Measurements from ENCODE around the gene FAM114A2.
A peak's percentile ranks its signal among the peaks of the same experiment; 100 is the strongest.

The FAM114A2 gene

DNA sequence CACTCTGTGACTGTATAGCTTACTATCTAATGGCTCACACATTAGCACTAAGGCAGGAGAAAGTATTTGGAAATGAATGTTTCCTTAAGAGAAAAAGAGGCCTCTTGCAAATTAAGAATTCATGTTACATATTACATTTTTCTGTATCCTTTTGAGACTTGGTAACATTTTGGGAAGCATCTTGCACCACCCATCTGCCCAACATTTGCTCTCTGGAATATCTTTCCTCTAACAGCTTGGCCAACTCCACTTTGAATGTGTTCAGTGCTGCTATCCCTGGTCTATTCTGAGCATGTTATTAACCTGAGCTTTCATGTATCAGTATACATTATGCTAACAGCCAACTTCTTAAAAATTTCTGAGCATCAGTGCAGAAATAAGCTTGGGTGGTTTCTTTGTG is 27.3 kb upstream of the FAM114A2 start:
- Histone ChIP-seq H3K9me3 (no peaks in the 10 kb centered on the region), H3K27me3 (ENCODE audit: low read depth) (peaks cover 25% of the 10 kb centered on the region), H3K4me1 (no peaks in the 10 kb centered on the region), H3K4me3 (no peak overlapping the region), H3K36me3 (replicated peaks) (no peaks in the 10 kb centered on the region)
- in situ Hi-C loops (cut with MboI; ENCODE audit: low sequenced_read_pairs), result loop anchor here (25.0 kb wide), 1 partner anchor 546 kb away; no protein-coding TSS in a partner anchor
- DNase-seq (ENCODE audit: low spot score in 2 of 2), result no peak

DNA sequence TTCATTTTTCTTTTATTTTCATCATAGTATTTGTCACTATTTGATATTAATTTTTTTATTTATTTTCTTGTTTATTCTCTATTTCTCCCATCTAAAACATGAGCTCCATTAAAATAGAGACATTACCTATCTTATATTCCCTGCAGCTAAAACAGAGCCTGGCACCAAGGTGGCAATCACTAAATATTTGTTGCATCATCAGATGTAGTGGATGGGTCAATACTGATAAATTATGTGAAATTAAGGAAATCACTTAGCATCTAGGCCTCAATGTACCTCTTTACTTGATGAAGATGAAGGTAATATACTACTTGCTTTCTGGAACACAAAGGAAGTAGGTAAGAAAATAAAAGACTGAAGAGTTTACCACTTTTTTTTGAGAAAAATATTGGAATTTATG is 24.7 kb upstream of the FAM114A2 start:
- Histone ChIP-seq H3K27me3 (ENCODE audit: low read depth) (peaks cover 18% of the 10 kb centered on the region), H3K36me3 (replicated peaks) (no peaks in the 10 kb centered on the region), H3K4me1 (peaks cover 2% of the 10 kb centered on the region), H3K9me3 (no peaks in the 10 kb centered on the region), H3K4me3 (no peak overlapping the region)
- in situ Hi-C loops (cut with MboI; ENCODE audit: low sequenced_read_pairs), result loop anchor here (25.0 kb wide), 1 partner anchor 549 kb away; no protein-coding TSS in a partner anchor
- DNase-seq (ENCODE audit: low spot score in 2 of 2), result no peak

DNA sequence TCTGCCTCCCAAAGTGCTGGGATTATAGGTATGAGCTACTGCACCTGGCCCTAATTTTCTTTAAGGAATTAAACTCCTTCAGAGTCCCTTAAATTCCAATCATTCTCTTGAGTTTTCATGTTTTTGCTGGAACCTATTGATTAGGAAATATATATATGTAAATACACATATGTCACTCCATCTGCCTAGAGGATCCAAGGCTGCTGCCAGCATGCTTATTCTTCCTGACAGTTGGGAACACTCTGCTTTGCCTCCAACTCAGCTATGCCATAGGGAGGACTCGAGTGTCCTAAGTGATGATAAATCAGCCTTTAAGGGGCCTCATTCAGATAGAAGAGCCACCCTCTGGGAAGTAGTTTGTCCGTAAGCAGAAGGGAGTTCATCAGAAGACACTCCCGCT is 21.9 kb upstream of the FAM114A2 start:
- Histone ChIP-seq H3K36me3 (replicated peaks) (no peaks in the 10 kb centered on the region), H3K4me1 (peaks cover 8% of the 10 kb centered on the region), H3K4me3 (no peak overlapping the region), H3K9me3 (no peaks in the 10 kb centered on the region), H3K27me3 (ENCODE audit: low read depth) (no peaks in the 10 kb centered on the region)
- no peak for DNase-seq (ENCODE audit: low spot score in 2 of 2)
- in situ Hi-C loops (cut with MboI; ENCODE audit: low sequenced_read_pairs), result loop anchor here (25.0 kb wide), 1 partner anchor 552 kb away; no protein-coding TSS in a partner anchor

DNA sequence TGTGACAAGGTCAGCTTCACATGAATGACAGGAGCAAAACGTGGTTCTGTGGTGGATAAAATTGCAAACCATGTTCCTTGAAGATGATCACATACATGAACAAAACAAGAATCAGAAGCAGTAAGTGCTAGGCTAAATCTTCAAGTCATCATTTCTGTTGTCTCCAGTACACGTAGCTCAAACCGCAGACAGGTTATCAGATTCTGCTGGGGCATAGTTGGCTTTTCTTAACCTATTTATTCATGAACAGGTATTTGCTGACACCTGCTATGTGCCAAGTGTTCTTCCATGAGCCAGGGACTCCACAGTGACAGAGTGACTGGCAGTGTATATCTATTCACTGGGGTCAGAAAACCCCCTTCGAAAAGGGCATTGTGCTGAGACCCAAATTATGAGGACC is 20.9 kb upstream of the FAM114A2 start:
- no peaks in the 10 kb centered on the region; the same call in 1 of the 2 replicates for H3K36me3 ChIP-seq (replicated peaks)
- H3K9me3 ChIP-seq, result no peaks in the 10 kb centered on the region
- in situ Hi-C loops (cut with MboI; ENCODE audit: low sequenced_read_pairs), result loop anchor here (25.0 kb wide), 1 partner anchor 553 kb away; no protein-coding TSS in a partner anchor
- DNase-seq (ENCODE audit: low spot score in 2 of 2), result no peak
- H3K27me3 ChIP-seq (ENCODE audit: low read depth), result no peaks in the 10 kb centered on the region
- no peak overlapping the region for H3K4me3 ChIP-seq
- peaks cover 8% of the 10 kb centered on the region for H3K4me1 ChIP-seq

DNA sequence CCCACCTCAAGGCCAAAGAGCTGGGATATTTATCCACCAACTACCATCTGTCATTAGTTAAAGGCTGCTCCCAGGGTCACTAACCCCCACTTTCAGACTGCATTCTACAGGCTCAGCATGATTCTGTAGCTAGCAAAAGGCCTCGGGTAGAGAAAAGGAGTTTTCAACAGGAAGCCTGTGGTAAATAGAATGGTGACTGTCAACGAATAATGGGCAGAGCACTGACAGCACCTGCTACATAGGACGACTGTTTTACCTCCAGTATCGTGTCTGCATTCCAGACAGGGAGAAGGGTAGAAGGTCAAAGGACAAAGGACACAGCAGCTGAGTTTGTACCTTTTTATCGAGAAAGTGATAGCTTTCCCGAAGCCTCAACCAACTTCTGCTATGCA is 20.3 kb upstream of the FAM114A2 start:
- DNase-seq (ENCODE audit: low spot score in 2 of 2), result no peak
- no peak overlapping the region for H3K4me3 ChIP-seq
- peaks cover 1% of the 10 kb centered on the region for H3K36me3 ChIP-seq (replicated peaks)
- no peaks in the 10 kb centered on the region for H3K9me3 ChIP-seq
- H3K27me3 ChIP-seq (ENCODE audit: low read depth), result no peaks in the 10 kb centered on the region
- H3K4me1 ChIP-seq, result peaks cover 8% of the 10 kb centered on the region
- in situ Hi-C loops (cut with MboI; ENCODE audit: low sequenced_read_pairs), result loop anchor here (25.0 kb wide), 1 partner anchor 553 kb away; no protein-coding TSS in a partner anchor

DNA sequence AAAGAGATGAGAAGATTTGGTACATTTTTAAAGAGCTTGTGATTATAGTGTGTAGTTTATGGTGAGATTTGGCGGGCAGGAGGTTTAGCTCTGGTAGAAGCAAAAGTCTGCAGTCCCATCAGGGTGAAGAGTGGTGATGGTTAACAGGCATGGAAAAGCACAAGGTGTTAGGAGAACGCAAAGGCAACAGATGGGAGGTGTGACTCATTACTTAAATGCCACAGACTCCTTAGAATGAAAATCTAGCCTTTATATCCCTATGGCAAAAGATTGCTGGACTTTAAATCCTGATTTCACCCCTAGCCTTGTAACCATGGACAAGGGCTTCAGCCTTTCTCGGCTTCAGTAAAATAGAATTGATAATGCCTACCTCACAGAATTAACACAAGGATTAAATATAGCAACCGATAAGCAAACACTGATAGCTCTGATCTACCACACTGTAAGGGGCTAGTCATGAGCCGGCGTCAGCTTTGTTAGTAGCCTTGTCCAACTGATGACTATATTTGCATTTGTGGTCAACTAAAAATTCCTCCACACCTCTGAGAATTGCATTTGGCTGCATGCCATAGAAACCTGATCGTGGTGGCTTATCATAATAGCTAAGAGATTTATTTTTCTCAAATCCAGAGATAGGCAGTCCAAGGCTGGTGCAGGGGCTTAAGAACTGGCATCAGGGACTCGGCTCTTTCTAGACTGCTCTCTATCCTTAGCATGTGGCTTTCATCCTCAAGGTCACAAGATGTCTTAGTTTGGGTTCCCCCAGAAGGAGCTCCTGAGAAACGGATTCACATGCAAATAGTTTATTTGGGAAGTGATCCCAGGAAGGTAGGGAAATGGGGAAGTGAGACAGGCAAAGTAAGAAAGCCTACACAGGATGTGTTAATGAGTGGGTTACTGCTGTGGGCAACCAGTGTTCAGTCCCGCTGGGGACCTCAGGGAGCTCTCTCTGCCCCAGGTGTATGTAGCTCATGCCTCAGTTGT is 19.6 kb upstream of the FAM114A2 start:
- Histone ChIP-seq H3K4me3 (no peak overlapping the region), H3K27me3 (ENCODE audit: low read depth) (no peaks in the 10 kb centered on the region), H3K4me1 (peaks cover 8% of the 10 kb centered on the region), H3K9me3 (no peaks in the 10 kb centered on the region), H3K36me3 (replicated peaks) (peaks cover 8% of the 10 kb centered on the region)
- in situ Hi-C loops (cut with MboI; ENCODE audit: low sequenced_read_pairs), result loop anchor here (25.0 kb wide), 1 partner anchor 554 kb away; no protein-coding TSS in a partner anchor
- DNase-seq (ENCODE audit: low spot score in 2 of 2), result peak in 1 of 2 experiments; percentile 49

DNA sequence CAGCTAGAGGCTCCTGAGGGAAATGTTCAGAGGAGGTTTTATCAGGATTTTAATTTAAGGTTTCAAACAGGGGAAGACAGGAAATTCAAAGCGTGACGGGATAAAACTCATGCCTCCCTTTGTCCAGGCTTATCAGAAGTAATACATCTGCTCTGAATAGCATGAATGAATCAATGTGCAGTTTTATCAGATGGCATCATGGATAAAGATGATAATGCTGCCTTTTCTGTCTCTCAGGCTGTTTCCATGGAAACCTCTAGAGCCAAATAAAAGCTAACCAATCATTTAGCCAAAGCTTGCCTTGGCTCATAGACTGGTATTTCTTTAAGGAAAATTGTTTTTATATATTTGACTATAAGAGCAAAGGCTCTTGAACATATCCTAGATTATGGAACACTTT is 16.5 kb upstream of the FAM114A2 start:
- no peak for DNase-seq (ENCODE audit: low spot score in 2 of 2)
- in situ Hi-C loops (cut with MboI; ENCODE audit: low sequenced_read_pairs), result loop anchor here (25.0 kb wide), 1 partner anchor 557 kb away; no protein-coding TSS in a partner anchor
- Histone ChIP-seq H3K36me3 (replicated peaks) (peaks cover 11% of the 10 kb centered on the region), H3K4me1 (peaks cover 8% of the 10 kb centered on the region), H3K27me3 (ENCODE audit: low read depth) (no peaks in the 10 kb centered on the region), H3K4me3 (no peak overlapping the region), H3K9me3 (no peaks in the 10 kb centered on the region)

DNA sequence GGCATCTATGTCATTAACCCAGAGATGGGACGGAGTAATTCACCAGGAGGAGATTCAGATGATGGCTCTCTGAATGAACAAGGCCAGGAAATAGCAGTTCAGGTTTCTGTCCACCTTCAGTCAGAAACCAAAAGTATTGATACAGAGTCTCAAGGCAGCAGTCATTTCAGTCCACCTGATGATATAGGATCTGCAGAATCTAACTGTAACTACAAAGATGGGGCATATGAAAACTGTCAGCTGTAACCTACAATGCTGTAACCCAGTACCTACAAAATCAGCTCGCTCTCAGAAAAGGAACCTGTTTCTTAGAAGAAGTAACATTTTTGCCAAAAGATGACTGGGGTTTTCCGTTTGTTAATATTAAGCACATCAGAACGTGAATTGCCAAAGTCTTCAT is 14.8 kb upstream of the FAM114A2 start:
- DNase-seq (ENCODE audit: low spot score in 2 of 2), result no peak
- H3K27me3 ChIP-seq (ENCODE audit: low read depth), result no peaks in the 10 kb centered on the region
- H3K4me1 ChIP-seq, result peaks cover 7% of the 10 kb centered on the region
- H3K4me3 ChIP-seq, result no peak overlapping the region
- H3K9me3 ChIP-seq, result no peaks in the 10 kb centered on the region
- peaks cover 11% of the 10 kb centered on the region for H3K36me3 ChIP-seq (replicated peaks)
- in situ Hi-C loops (cut with MboI; ENCODE audit: low sequenced_read_pairs), result loop anchor here (25.0 kb wide), 1 partner anchor 559 kb away; no protein-coding TSS in a partner anchor

DNA sequence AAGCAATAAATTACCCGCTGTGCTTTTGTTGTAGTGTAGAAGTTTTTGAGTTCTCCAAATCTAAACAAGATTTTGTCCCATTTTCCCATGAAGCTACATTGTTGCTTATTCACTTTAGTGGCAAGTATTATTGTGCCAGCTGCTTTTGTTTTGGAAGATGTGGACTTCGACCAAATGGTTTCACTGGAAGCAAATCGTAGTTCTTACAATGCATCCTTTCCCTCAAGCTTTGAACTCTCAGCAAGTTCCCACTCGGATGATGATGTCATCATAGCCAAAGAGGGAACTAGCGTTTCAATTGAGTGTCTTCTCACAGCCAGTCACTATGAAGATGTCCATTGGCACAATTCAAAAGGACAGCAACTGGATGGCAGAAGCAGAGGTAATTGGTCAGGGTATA is 10.9 kb upstream of the FAM114A2 start:
- Histone ChIP-seq H3K36me3 (replicated peaks) (peaks cover 11% of the 10 kb centered on the region), H3K4me1 (no peaks in the 10 kb centered on the region), H3K4me3 (no peak overlapping the region), H3K27me3 (ENCODE audit: low read depth) (no peaks in the 10 kb centered on the region), H3K9me3 (no peaks in the 10 kb centered on the region)
- no peak for DNase-seq (ENCODE audit: low spot score in 2 of 2)
- in situ Hi-C loops (cut with MboI; ENCODE audit: low sequenced_read_pairs), result loop anchor here (25.0 kb wide), 1 partner anchor 563 kb away; no protein-coding TSS in a partner anchor

DNA sequence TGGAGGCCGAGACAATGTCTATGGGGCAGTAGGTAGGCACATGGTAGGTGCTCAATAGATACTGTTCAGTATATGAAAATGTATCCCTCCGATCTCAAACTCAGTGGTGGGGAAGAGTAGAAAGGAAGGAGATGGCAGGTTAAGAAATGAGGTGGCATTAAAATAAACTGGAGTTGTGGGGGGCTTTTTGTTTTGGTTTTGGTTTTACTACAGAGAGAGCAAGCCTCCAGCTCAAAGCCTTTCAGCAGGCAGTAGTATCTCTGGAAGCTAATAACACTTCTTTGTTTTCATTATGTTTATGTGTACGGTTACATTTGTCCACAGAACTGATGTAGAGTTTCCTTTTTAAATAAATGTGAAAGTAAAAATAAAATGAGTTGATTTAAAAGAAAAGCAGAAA is 8.6 kb upstream of the FAM114A2 start:
- DNase-seq (ENCODE audit: low spot score in 2 of 2), result no peak
- no peaks in the 10 kb centered on the region for H3K4me1 ChIP-seq
- no peaks in the 10 kb centered on the region for H3K27me3 ChIP-seq (ENCODE audit: low read depth)
- H3K4me3 ChIP-seq, result no peak overlapping the region
- no peaks in the 10 kb centered on the region; the same call in none of the 2 replicates for H3K36me3 ChIP-seq (replicated peaks)
- H3K9me3 ChIP-seq, result no peaks in the 10 kb centered on the region
- in situ Hi-C loops (cut with MboI; ENCODE audit: low sequenced_read_pairs), result no loop called here

DNA sequence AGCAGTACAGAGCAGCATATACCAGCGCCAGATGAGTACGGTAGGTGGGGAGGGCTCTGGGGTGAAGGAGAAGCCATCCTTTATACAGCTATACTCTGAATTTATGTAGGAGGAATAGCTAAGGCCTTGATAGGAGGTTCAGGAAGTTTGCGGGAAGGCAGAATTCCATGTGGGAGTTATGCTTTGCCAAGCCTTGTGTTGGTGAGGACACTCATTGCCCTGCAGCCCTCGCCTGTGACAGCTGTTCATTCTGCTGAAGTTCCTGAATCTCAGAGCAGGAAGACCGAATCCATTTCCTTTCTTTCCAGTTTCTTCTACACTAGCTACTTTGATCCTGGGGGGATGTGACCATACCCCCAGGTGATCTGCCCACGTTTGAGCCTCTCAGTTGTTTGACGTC is 7.8 kb upstream of the FAM114A2 start:
- no peaks in the 10 kb centered on the region for H3K9me3 ChIP-seq
- in situ Hi-C loops (cut with MboI; ENCODE audit: low sequenced_read_pairs), result no loop called here
- no peak overlapping the region for H3K4me3 ChIP-seq
- no peaks in the 10 kb centered on the region for H3K4me1 ChIP-seq
- DNase-seq (ENCODE audit: low spot score in 2 of 2), result no peak
- no peaks in the 10 kb centered on the region for H3K27me3 ChIP-seq (ENCODE audit: low read depth)
- H3K36me3 ChIP-seq (replicated peaks), result no peaks in the 10 kb centered on the region; the same call in none of the 2 replicates

DNA sequence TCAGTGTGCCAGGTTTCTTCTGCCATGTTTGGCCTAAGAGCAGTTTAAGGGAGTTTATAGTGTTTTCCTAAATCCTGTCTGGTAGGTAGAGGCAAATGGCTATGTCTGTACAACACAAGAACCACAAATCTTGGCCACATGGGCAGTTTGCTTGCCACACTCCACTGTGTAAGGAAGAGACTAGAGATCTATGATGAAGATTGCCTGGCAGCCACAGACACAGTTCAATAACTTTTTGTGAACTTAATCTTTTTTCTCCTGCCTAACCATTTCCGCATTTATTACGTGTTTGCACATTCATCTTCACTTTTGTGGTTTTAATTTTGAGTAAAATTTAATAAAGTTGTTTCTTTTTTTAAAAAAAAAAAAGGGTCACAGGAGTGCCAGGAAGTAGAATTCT is 5.9 kb upstream of the FAM114A2 start:
- H3K4me3 ChIP-seq, result no peak overlapping the region
- no peaks in the 10 kb centered on the region; the same call in 1 of the 2 replicates for H3K36me3 ChIP-seq (replicated peaks)
- DNase-seq (ENCODE audit: low spot score in 2 of 2), result no peak
- H3K4me1 ChIP-seq, result peaks cover 5% of the 10 kb centered on the region
- in situ Hi-C loops (cut with MboI; ENCODE audit: low sequenced_read_pairs), result no loop called here
- H3K27me3 ChIP-seq (ENCODE audit: low read depth), result no peaks in the 10 kb centered on the region
- H3K9me3 ChIP-seq, result no peaks in the 10 kb centered on the region

DNA sequence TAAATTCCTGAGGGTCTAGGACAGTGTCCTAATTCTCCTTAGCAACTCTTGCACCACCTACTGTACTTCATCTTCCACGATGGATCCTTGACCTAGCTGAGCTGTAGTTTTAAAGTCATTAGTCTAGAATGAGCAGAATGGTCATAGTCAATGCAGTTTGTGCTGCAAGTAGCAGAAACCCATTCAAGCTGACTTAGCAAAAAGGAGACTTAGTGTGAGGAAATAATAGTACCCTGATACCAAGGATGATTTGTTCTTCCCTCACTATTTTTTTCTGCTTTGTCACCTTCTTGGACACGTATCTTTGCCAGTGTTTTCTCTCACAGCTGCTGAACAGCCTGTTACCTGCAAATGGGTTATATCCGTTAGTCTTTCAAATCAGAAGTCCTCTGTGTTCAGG is 5.4 kb upstream of the FAM114A2 start:
- no peak overlapping the region for H3K4me3 ChIP-seq
- no peaks in the 10 kb centered on the region for H3K27me3 ChIP-seq (ENCODE audit: low read depth)
- no peaks in the 10 kb centered on the region for H3K9me3 ChIP-seq
- H3K4me1 ChIP-seq, result peaks cover 7% of the 10 kb centered on the region
- in situ Hi-C loops (cut with MboI; ENCODE audit: low sequenced_read_pairs), result no loop called here
- H3K36me3 ChIP-seq (replicated peaks), result no peaks in the 10 kb centered on the region
- DNase-seq (ENCODE audit: low spot score in 2 of 2), result no peak

DNA sequence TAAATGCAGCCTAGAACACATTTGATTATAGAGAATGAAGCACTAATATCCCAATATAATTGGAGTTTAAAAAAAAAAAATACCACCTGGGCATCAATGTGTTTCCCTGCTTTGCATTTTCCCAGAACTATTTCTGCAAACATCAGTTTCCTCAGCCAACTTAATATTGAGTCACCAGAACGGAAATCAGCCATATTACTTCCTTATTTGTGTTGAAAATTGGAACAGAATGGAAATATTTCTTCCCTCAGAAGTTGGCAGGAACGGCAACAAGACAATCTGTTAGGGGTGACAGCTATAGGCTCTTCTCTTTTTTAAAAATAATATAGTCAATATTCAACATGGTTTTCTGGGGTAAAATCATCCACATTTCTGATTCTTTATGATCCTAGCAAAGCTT is 4.1 kb upstream of the FAM114A2 start:
- in situ Hi-C loops (cut with MboI; ENCODE audit: low sequenced_read_pairs), result no loop called here
- Histone ChIP-seq H3K27me3 (ENCODE audit: low read depth) (no peaks in the 10 kb centered on the region), H3K4me1 (peaks cover 7% of the 10 kb centered on the region), H3K4me3 (no peak overlapping the region), H3K9me3 (no peaks in the 10 kb centered on the region), H3K36me3 (replicated peaks) (no peaks in the 10 kb centered on the region)
- DNase-seq (ENCODE audit: low spot score in 2 of 2), result no peak

Measured in HAP-1 (cell line).